Loucy (cell line): ENCODE measurements around the gene ENDOD1.

Experiments used
- H2AFZ ChIP-seq: fragments of 200-600 bp; sonication (generic); 2 replicates; pipeline ENCODE4 v1.6.0; 2016; ENCODE audit warnings: antibody characterized with exemption, mild to moderate bottlenecking, low read length, moderate library complexity
- H3F3A ChIP-seq: fragments of 200-600 bp; 2 replicates; pipeline ENCODE4 v1.6.0; 2016; ENCODE audit warnings: antibody characterized with exemption, low read depth, mild to moderate bottlenecking
- H3K27me3 ChIP-seq: fragments of 200-600 bp; sonication (generic); 2 replicates; pipeline ENCODE4 v1.6.1; 2014; ENCODE audit warnings: low read length, mild to moderate bottlenecking; ENCODE audit not compliant: insufficient read depth, poor library complexity, severe bottlenecking
- H3K36me3 ChIP-seq: fragments of 200-600 bp; sonication (generic); 2 replicates; pipeline ENCODE4 v1.6.1; 2016; ENCODE audit warnings: low read length; ENCODE audit not compliant: insufficient read depth
- H3K4me1 ChIP-seq: fragments of 200-600 bp; sonication (generic); 2 replicates; pipeline ENCODE4 v1.5.1; 2014; ENCODE audit warnings: low read length, mild to moderate bottlenecking; ENCODE audit not compliant: insufficient read depth, poor library complexity, severe bottlenecking
- H3K4me2 ChIP-seq: fragments of 200-600 bp; sonication (generic); 2 replicates; pipeline ENCODE4 v1.6.0; 2014; ENCODE audit warnings: antibody characterized with exemption, low read length, low read depth, mild to moderate bottlenecking; ENCODE audit not compliant: poor library complexity, severe bottlenecking
- H3K4me3 ChIP-seq: fragments of 200-600 bp; sonication (generic); 2 replicates; pipeline ENCODE4 v1.5.1; 2014; ENCODE audit warnings: low read length, mild to moderate bottlenecking, mixed read lengths; ENCODE audit not compliant: poor library complexity, severe bottlenecking
- H3K79me2 ChIP-seq: fragments of 200-600 bp; sonication (generic); 2 replicates; pipeline ENCODE4 v1.6.1; 2014; ENCODE audit warnings: low read length; ENCODE audit not compliant: insufficient read depth
- H3K9ac ChIP-seq: fragments of 200-600 bp; sonication (generic); 2 replicates; pipeline ENCODE4 v1.6.0; 2014; ENCODE audit warnings: mild to moderate bottlenecking, low read depth, low read length, moderate library complexity; ENCODE audit not compliant: poor library complexity, severe bottlenecking
- H3K9me2 ChIP-seq: fragments of 200-600 bp; sonication (generic); replicated peaks from 2 replicates; pipeline ENCODE4 v1.6.1; 2016; ENCODE audit warnings: low read depth, low read length, mixed read lengths
- H3K9me3 ChIP-seq: fragments of 200-600 bp; sonication (generic); 2 replicates; pipeline ENCODE4 v1.6.1; 2014; ENCODE audit warnings: mild to moderate bottlenecking, antibody characterized with exemption, low read length, low read depth; ENCODE audit not compliant: insufficient read depth
- H4K20me1 ChIP-seq: fragments of 200-600 bp; sonication (generic); 2 replicates; pipeline ENCODE4 v1.6.0; 2014; ENCODE audit warnings: antibody characterized with exemption, low read length, mild to moderate bottlenecking; ENCODE audit not compliant: insufficient read depth, poor library complexity, severe bottlenecking
- EZH2phosphoT487 ChIP-seq: fragments of 200-600 bp; IDR thresholded peaks from 2 replicates; pipeline ENCODE4 v1.6.1; 2018; ENCODE audit warnings: antibody characterized with exemption, mild to moderate bottlenecking, moderate library complexity, borderline replicate concordance
- TF ChIP-seq, protein P1 (sequence below): fragments of 200-600 bp; sonication (generic); conservative IDR thresholded peaks from 2 replicates; pipeline ENCODE4 v1.5.1; 2014; ENCODE audit warnings: mild to moderate bottlenecking, antibody characterized with exemption, low read length

The ENDOD1 gene

DNA sequence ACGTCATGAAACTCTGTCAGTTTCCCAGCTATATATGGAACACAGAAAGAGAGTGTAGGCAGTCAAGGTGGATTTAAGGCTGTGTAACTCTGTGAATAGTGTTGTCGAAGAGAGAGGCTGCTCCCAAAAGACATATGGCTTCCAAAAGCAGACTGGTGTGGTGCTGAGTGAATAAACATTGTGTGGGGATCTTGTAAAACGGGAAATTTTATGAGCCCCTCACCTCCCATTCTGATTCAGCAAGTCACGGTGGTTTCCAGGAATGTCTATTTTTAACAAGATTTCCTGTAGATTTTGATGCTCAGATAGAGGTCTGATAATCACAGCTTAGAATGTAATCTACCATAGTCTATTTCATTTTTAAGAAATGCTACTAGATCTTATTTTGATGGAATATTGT, 73.5 kb downstream of the ENDOD1 start:
- TF ChIP-seq, protein P1, sequence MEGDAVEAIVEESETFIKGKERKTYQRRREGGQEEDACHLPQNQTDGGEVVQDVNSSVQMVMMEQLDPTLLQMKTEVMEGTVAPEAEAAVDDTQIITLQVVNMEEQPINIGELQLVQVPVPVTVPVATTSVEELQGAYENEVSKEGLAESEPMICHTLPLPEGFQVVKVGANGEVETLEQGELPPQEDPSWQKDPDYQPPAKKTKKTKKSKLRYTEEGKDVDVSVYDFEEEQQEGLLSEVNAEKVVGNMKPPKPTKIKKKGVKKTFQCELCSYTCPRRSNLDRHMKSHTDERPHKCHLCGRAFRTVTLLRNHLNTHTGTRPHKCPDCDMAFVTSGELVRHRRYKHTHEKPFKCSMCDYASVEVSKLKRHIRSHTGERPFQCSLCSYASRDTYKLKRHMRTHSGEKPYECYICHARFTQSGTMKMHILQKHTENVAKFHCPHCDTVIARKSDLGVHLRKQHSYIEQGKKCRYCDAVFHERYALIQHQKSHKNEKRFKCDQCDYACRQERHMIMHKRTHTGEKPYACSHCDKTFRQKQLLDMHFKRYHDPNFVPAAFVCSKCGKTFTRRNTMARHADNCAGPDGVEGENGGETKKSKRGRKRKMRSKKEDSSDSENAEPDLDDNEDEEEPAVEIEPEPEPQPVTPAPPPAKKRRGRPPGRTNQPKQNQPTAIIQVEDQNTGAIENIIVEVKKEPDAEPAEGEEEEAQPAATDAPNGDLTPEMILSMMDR: no peak
- TF ChIP-seq EZH2phosphoT487: no peak
- Histone ChIP-seq H3K9me2 (no peaks in the 10 kb centered on the region), H3K4me1 (peaks cover 16% of the 10 kb centered on the region), H3K9me3 (no peaks in the 10 kb centered on the region), H3F3A (no peaks in the 10 kb centered on the region), H3K36me3 (no peaks in the 10 kb centered on the region), H3K4me2 (peak overlapping the region; percentile 20), H3K79me2 (no peaks in the 10 kb centered on the region), H3K27me3 (no peaks in the 10 kb centered on the region), H3K9ac (no peak overlapping the region), H4K20me1 (no peaks in the 10 kb centered on the region), H3K4me3 (no peak overlapping the region), H2AFZ (no peak overlapping the region)

GRCh38 chr11:95165638-95166037, 76.0 kb downstream of the ENDOD1 start:
- Histone ChIP-seq H4K20me1 (no peaks in the 10 kb centered on the region), H3K9me2 (no peaks in the 10 kb centered on the region), H3K9ac (no peak overlapping the region), H3K4me2 (no peak overlapping the region), H3K79me2 (no peaks in the 10 kb centered on the region), H3K9me3 (no peaks in the 10 kb centered on the region), H3K4me1 (peaks cover 10% of the 10 kb centered on the region), H3K36me3 (peaks cover 3% of the 10 kb centered on the region; the same call in 1 of the 2 replicates), H3K4me3 (no peak overlapping the region), H3F3A (no peaks in the 10 kb centered on the region), H3K27me3 (no peaks in the 10 kb centered on the region), H2AFZ (no peak overlapping the region)
- no peak for TF ChIP-seq EZH2phosphoT487
- TF ChIP-seq, protein P1: no peak

GRCh38 chr11:95166781-95167180, 77.1 kb downstream of the ENDOD1 start:
- TF ChIP-seq, protein P1: no peak
- no peak for TF ChIP-seq EZH2phosphoT487
- Histone ChIP-seq H3K79me2 (no peaks in the 10 kb centered on the region), H3F3A (no peaks in the 10 kb centered on the region), H3K36me3 (peaks cover 5% of the 10 kb centered on the region; the same call in 1 of the 2 replicates), H3K27me3 (no peaks in the 10 kb centered on the region), H4K20me1 (no peaks in the 10 kb centered on the region), H2AFZ (no peak overlapping the region), H3K4me2 (no peak overlapping the region), H3K9ac (no peak overlapping the region), H3K9me2 (no peaks in the 10 kb centered on the region), H3K4me1 (peaks cover 10% of the 10 kb centered on the region), H3K4me3 (no peak overlapping the region), H3K9me3 (no peaks in the 10 kb centered on the region)
